ENCODE results near the gene ACOX3. TPM values are rescaled to one million over a fixed set of nuclear protein-coding genes. Genes with fewer than 3 reads are reported as not detected.
"Not testable (repeated sequence)": the region's sequence is repeated elsewhere in the genome, so short reads cannot be mapped to it uniquely, and the experiment has no call there.

The ACOX3 gene
- total and polyA plus RNA-seq, 10 of the 15 experiments (the other 5 are each of a cell fraction or from before 2014, with no cell fraction given) = 2.0 to 24.5 (median 14.0) TPM

GRCh38 chr4:8386731-8387130, 53.8 kb downstream of the ACOX3 start (continued):
- no peak for TF ChIP-seq CEBPZ (IDR thresholded peaks at IDR 0.05; ENCODE audit: low read depth, low read length)
- no peak for TF ChIP-seq SREBF2 (IDR thresholded peaks at IDR 0.05; ENCODE audit: low read length)
- TF ChIP-seq SIN3A (IDR thresholded peaks at IDR 0.05; ENCODE audit: low read depth, low read length) = no peak
- no peak for TF ChIP-seq TBL1XR1 (IDR thresholded peaks at IDR 0.05; ENCODE audit: low read depth, low read length)
- TF ChIP-seq FOXK2 (IDR thresholded peaks at IDR 0.05) = no peak

- not testable (repeated sequence) for FAIRE-seq
Measured at GRCh38 chr4:8386131-8386530, 54.4 kb downstream of the ACOX3 start.

More at GRCh38 chr4:8386131-8386530, 54.4 kb downstream of the ACOX3 start:
- SMC1A ChIA-PET (ENCODE audit: uncharacterized antibody, unreplicated experiment); H3K9ac ChIP-seq (ENCODE audit: control insufficient read depth, insufficient read depth, low read length); in situ Hi-C loops (cut with MboI); DNase-seq (ENCODE audit: low read depth, low spot score); ATAC-seq; RAD21 ChIA-PET (ENCODE audit: unreplicated experiment); H3K36me3 ChIP-seq (ENCODE audit: control insufficient read depth in 2 of 2, insufficient read depth in 2 of 2, low read length in 1 of 2); H3K4me1 ChIP-seq (ENCODE audit: control insufficient read depth, insufficient read depth, low read length); H3K4me3 ChIP-seq; H3K79me2 ChIP-seq (ENCODE audit: control insufficient read depth, insufficient read depth, low read length); H4K20me1 ChIP-seq (ENCODE audit: control insufficient read depth, insufficient read depth); BruUV-seq (replicated peaks); H3K4me2 ChIP-seq (ENCODE audit: control insufficient read depth, insufficient read depth); CTCF ChIA-PET; intact Hi-C loops (cut with micrococcal nuclease; ENCODE audit: unreplicated experiment); H3K27me3 ChIP-seq (replicated peaks in 1 of 2; ENCODE audit: control insufficient read depth in 2 of 2, insufficient read depth in 2 of 2, low read length in 1 of 2); H2AFZ ChIP-seq (ENCODE audit: control insufficient read depth, low read depth, low read length); POLR2A ChIA-PET; H3K9me3 ChIP-seq (replicated peaks; ENCODE audit: control insufficient read depth, insufficient read depth, low read length); H3K27ac ChIP-seq (ENCODE audit: control insufficient read depth, insufficient read depth): not testable (repeated sequence)
- 96% methylated on average over 13 of the region's 13 CpGs for WGBS (ENCODE audit: insufficient coverage, insufficient replicate concordance, low lambda C conversion rate, missing lambda C conversion rate)
